ENCODE data around the gene BTN3A1. TPM values are rescaled to one million over a fixed set of nuclear protein-coding genes. Genes with fewer than 3 reads are reported as not detected.
"Not testable (repeated sequence)": the region's sequence is repeated elsewhere in the genome, so short reads cannot be mapped to it uniquely, and the experiment has no call there.

The BTN3A1 gene
- total and polyA plus RNA-seq, 2 experiments from 2014 or later = 1.9 to 3.5 TPM

GRCh38 chr6:26375270-26375669 is 26.8 kb upstream of the BTN3A1 start:
- no peak overlapping the region for H3K27ac ChIP-seq
- no peaks in the 10 kb centered on the region for H3K27me3 ChIP-seq
- no peak for DNase-seq (ENCODE audit: low read depth in 1 of 2, low spot score in 1 of 2)
- no peak for TF ChIP-seq CTCF (IDR thresholded peaks at IDR 0.05; ENCODE audit: low read depth, low read length)
- H3K4me1 ChIP-seq (ENCODE audit: low read depth) = no peaks in the 10 kb centered on the region
- H3K36me3 ChIP-seq = no peaks in the 10 kb centered on the region
- H3K4me3 ChIP-seq = no peak overlapping the region
- H3K9me3 ChIP-seq (ENCODE audit: low read depth) = no peaks in the 10 kb centered on the region

GRCh38 chr6:26377719-26378118 is 24.4 kb upstream of the BTN3A1 start:
- no peak for DNase-seq (ENCODE audit: low read depth in 1 of 2, low spot score in 1 of 2)
- no peak overlapping the region for H3K27ac ChIP-seq
- no peaks in the 10 kb centered on the region for H3K27me3 ChIP-seq
- H3K4me3 ChIP-seq = no peak overlapping the region
- H3K36me3 ChIP-seq = no peaks in the 10 kb centered on the region
- no peaks in the 10 kb centered on the region for H3K4me1 ChIP-seq (ENCODE audit: low read depth)
- H3K9me3 ChIP-seq (ENCODE audit: low read depth) = no peaks in the 10 kb centered on the region
- TF ChIP-seq CTCF (IDR thresholded peaks at IDR 0.05; ENCODE audit: low read depth, low read length) = no peak

- DNase-seq (ENCODE audit: low read depth in 1 of 2, low spot score in 1 of 2); H3K9me3 ChIP-seq (ENCODE audit: low read depth); H3K4me3 ChIP-seq; H3K36me3 ChIP-seq; H3K27me3 ChIP-seq; H3K4me1 ChIP-seq (ENCODE audit: low read depth); H3K27ac ChIP-seq: not testable (repeated sequence)
Observed at GRCh38 chr6:26378143-26378542, 23.9 kb upstream of the BTN3A1 start.

GRCh38 chr6:26379292-26379691 is 22.8 kb upstream of the BTN3A1 start:
- peak in 1 of 2 donors; percentile 57 for DNase-seq (ENCODE audit: low read depth in 1 of 2, low spot score in 1 of 2)
- Histone ChIP-seq H3K36me3 (no peaks in the 10 kb centered on the region), H3K9me3 (ENCODE audit: low read depth) (no peaks in the 10 kb centered on the region), H3K4me1 (ENCODE audit: low read depth) (no peaks in the 10 kb centered on the region), H3K27ac (no peak overlapping the region), H3K4me3 (no peak overlapping the region), H3K27me3 (no peaks in the 10 kb centered on the region)
- no peak for TF ChIP-seq CTCF (IDR thresholded peaks at IDR 0.05; ENCODE audit: low read depth, low read length)

- Histone ChIP-seq H3K27me3 (no peaks in the 10 kb centered on the region), H3K4me1 (ENCODE audit: low read depth) (no peaks in the 10 kb centered on the region), H3K9me3 (ENCODE audit: low read depth) (no peaks in the 10 kb centered on the region), H3K4me3 (no peak overlapping the region), H3K27ac (no peak overlapping the region), H3K36me3 (no peaks in the 10 kb centered on the region)
- DNase-seq (ENCODE audit: low read depth in 1 of 2, low spot score in 1 of 2) = no peak
- TF ChIP-seq CTCF (IDR thresholded peaks at IDR 0.05; ENCODE audit: low read depth, low read length) = no peak
Observed at GRCh38 chr6:26379740-26380139, 22.3 kb upstream of the BTN3A1 start.

- Histone ChIP-seq H3K27ac (no peak overlapping the region), H3K4me3 (no peak overlapping the region), H3K36me3 (no peaks in the 10 kb centered on the region), H3K9me3 (ENCODE audit: low read depth) (no peaks in the 10 kb centered on the region), H3K4me1 (ENCODE audit: low read depth) (no peaks in the 10 kb centered on the region), H3K27me3 (no peaks in the 10 kb centered on the region)
- TF ChIP-seq CTCF (IDR thresholded peaks at IDR 0.05; ENCODE audit: low read depth, low read length) = no peak
- no peak for DNase-seq (ENCODE audit: low read depth in 1 of 2, low spot score in 1 of 2)
Observed at GRCh38 chr6:26380256-26380655, 21.8 kb upstream of the BTN3A1 start.

All from cardiac muscle cell (in vitro differentiated cells and primary cell).